C4-2B (cell line): ENCODE data around the gene TMEM39B.

Source experiments
- CTCF ChIP-seq: fragments of 450-650 bp; conservative IDR thresholded peaks from 2 replicates; pipeline ENCODE4 v1.5.1; 2017; ENCODE audit warnings: mild to moderate bottlenecking
- ZFX ChIP-seq: fragments of 450-650 bp; IDR thresholded peaks from 2 replicates; pipeline ENCODE4 v1.6.1; 2017

GRCh38 chr1:32032275-32032615, 40.5 kb upstream of the TMEM39B start:
- TF ChIP-seq CTCF (no peak), ZFX (no peak)
